OCI-LY7 (cell line): ENCODE results near the gene SLC37A1.

ENCODE experiments used
- EZH2phosphoT487 ChIP-seq: fragments of 200-600 bp; sonication (generic); IDR thresholded peaks from 2 replicates; pipeline ENCODE4 v1.6.1; 2018; ENCODE audit warnings: low read depth, borderline replicate concordance, mild to moderate bottlenecking, mixed run types, antibody characterized with exemption, low read length, moderate library complexity, mixed read lengths
- TF ChIP-seq, protein P1 (sequence below): fragments of 200-600 bp; sonication (generic); conservative IDR thresholded peaks from 2 replicates; pipeline ENCODE4 v1.5.1; 2014; ENCODE audit warnings: mild to moderate bottlenecking, antibody characterized with exemption, low read length, moderate library complexity, mixed read lengths

DNA sequence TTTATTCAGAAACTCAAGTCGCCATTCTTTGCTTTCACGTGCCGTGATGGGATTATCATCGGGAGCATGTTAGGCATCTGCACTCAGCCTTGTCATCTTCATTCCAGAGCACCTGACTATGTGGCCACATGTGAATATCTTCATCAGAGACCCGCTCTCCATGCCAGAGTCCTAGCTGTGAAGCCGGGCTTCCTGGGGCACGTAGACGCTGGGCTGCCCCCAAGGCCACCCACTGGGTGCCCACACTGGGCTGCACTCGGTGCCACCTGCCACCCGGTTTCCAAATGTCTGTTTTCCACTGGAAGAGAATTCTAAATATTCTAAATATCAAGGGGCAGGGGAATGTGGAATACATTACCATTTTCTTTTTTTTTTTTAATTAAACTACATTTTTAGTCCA, 43.8 kb downstream of the SLC37A1 start:
- TF ChIP-seq, protein P1, sequence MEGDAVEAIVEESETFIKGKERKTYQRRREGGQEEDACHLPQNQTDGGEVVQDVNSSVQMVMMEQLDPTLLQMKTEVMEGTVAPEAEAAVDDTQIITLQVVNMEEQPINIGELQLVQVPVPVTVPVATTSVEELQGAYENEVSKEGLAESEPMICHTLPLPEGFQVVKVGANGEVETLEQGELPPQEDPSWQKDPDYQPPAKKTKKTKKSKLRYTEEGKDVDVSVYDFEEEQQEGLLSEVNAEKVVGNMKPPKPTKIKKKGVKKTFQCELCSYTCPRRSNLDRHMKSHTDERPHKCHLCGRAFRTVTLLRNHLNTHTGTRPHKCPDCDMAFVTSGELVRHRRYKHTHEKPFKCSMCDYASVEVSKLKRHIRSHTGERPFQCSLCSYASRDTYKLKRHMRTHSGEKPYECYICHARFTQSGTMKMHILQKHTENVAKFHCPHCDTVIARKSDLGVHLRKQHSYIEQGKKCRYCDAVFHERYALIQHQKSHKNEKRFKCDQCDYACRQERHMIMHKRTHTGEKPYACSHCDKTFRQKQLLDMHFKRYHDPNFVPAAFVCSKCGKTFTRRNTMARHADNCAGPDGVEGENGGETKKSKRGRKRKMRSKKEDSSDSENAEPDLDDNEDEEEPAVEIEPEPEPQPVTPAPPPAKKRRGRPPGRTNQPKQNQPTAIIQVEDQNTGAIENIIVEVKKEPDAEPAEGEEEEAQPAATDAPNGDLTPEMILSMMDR, result no peak
- TF ChIP-seq EZH2phosphoT487, result no peak
